ENCODE measurements around the gene MYO1B. TPM values are rescaled to one million over a fixed set of nuclear protein-coding genes. Genes with fewer than 3 reads are reported as not detected.

MYO1B gene
- total and polyA plus RNA-seq, 5 experiments from 2014 or later: 0.20 to 0.96 (median 0.44) TPM

GRCh38 chr2:191322828-191323506 lies 77.8 kb downstream of the MYO1B start:
- peaks cover 0 to 6% (median 4%) of the 10 kb centered on the region in 9 donors for H3K9me3 Mint-ChIP-seq
- H3K36me3 Mint-ChIP-seq: peaks cover 0 to 6% (median 6%) of the 10 kb centered on the region in 3 donors
- H3K4me1 Mint-ChIP-seq: peaks cover 11 to 37% (median 23%) of the 10 kb centered on the region in 4 donors
- no peak for DNase-seq
- POLR2A ChIA-PET: no interaction called here
- H3K4me3 Mint-ChIP-seq: no peak overlapping the region
- H3K27ac Mint-ChIP-seq: no peak overlapping the region
- peaks cover 0 to 12% (median 2%) of the 10 kb centered on the region in 5 donors for H3K27me3 Mint-ChIP-seq
- no peak for ATAC-seq

- POLR2A ChIA-PET: no interaction called here
- Mint-ChIP-seq H3K27ac (no peak overlapping the region), H3K9me3 (peaks cover 0 to 6% (median 4%) of the 10 kb centered on the region in 9 donors), H3K4me1 (peaks cover 11 to 24% (median 20%) of the 10 kb centered on the region in 4 donors), H3K4me3 (no peak overlapping the region), H3K36me3 (peaks cover 0 to 6% (median 6%) of the 10 kb centered on the region in 3 donors), H3K27me3 (peaks cover 0 to 4% (median under 1%) of the 10 kb centered on the region in 5 donors)
- DNase-seq (no peak), ATAC-seq (no peak)
Observed at GRCh38 chr2:191325651-191326365, 80.6 kb downstream of the MYO1B start.

GRCh38 chr2:191327484-191327883 lies 82.3 kb downstream of the MYO1B start:
- Mint-ChIP-seq H3K27ac (no peak overlapping the region), H3K36me3 (peaks cover 0 to 6% (median 6%) of the 10 kb centered on the region in 3 donors), H3K9me3 (peaks cover 0 to 6% (median 4%) of the 10 kb centered on the region in 9 donors), H3K4me3 (no peak overlapping the region), H3K27me3 (peaks cover 0 to 4% (median 0%) of the 10 kb centered on the region in 5 donors), H3K4me1 (peaks cover 2 to 8% (median 6%) of the 10 kb centered on the region in 4 donors)
- POLR2A ChIA-PET: no interaction called here
- ATAC-seq: no peak
- no peak for DNase-seq

DNA sequence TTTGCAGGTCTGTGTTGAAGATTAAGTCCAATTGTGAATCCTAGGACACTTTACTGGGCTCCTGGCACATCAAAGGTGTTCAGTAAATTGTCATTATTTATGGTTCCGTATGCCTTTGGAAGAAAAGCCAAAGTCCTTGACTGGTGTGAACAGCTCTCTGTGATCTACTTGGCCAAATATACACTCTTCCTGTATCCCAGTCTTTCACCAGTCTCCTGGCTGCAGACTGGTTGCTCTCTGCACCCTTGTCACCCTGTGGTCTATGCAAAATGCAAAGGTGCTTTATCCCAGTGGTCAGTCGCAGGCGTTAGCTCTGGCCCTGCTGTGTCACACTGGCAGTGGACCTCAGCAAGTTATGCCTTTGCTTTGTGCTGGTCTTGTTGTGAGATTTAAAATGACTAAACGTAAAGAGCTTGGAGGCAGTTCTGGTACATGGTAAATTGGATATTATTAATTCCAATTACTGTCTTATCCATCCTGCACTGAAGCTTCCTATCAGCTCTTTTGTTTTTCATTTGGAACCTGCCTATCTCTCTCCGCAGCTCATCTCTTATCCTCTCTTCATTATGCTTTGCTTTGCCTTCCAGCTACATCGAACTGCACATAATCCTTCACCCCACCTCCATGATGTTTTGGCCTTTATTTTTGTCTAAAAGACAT lies 83.1 kb downstream of the MYO1B start:
- Mint-ChIP-seq H3K36me3 (peaks cover 0 to 6% (median 6%) of the 10 kb centered on the region in 3 donors), H3K4me1 (no peaks in the 10 kb centered on the region), H3K9me3 (peaks cover 0 to 6% (median 4%) of the 10 kb centered on the region in 9 donors), H3K4me3 (no peak overlapping the region), H3K27me3 (peaks cover 0 to 4% (median 0%) of the 10 kb centered on the region in 5 donors), H3K27ac (no peak overlapping the region)
- POLR2A ChIA-PET: no interaction called here
- no peak for ATAC-seq
- DNase-seq: no peak

- no peak overlapping the region for H3K4me3 Mint-ChIP-seq
- no peaks in the 10 kb centered on the region for H3K9me3 Mint-ChIP-seq
- ATAC-seq (no peak), DNase-seq (peak in 1 of 10 donors; percentile 57)
- POLR2A ChIA-PET: no interaction called here
- no peak overlapping the region for H3K27ac Mint-ChIP-seq
- peaks cover 0 to 4% (median 0%) of the 10 kb centered on the region in 5 donors for H3K27me3 Mint-ChIP-seq
- H3K4me1 Mint-ChIP-seq: no peaks in the 10 kb centered on the region
- H3K36me3 Mint-ChIP-seq: no peaks in the 10 kb centered on the region
Observed at GRCh38 chr2:191329841-191330240, 84.6 kb downstream of the MYO1B start.

DNA sequence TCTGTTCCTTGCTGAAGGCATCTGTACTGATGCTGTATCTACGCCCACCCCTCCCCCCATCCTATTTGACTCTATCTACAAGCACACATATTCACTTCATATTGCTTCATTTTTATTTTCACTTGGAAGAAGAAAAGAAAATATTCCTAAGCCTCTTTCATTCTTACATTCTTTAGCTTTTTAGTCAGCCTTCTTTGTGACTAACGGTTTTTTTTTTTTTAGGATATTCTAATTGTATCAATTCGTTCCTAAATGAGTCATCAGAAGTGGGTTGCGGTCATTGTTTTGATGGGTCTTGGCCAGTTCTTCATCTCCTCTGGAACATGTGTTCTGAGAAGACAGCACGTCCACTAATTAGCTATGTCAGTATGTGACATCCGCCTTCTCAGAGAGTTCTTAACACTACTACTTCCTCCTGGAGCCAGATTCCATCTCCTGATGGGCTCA lies 88.7 kb downstream of the MYO1B start:
- Mint-ChIP-seq H3K27me3 (peaks cover 0 to 1% (median 0%) of the 10 kb centered on the region in 5 donors), H3K27ac (no peak overlapping the region), H3K9me3 (no peaks in the 10 kb centered on the region), H3K4me1 (no peaks in the 10 kb centered on the region), H3K36me3 (no peaks in the 10 kb centered on the region), H3K4me3 (no peak overlapping the region)
- ATAC-seq (no peak), DNase-seq (no peak)
- POLR2A ChIA-PET: no interaction called here

DNA sequence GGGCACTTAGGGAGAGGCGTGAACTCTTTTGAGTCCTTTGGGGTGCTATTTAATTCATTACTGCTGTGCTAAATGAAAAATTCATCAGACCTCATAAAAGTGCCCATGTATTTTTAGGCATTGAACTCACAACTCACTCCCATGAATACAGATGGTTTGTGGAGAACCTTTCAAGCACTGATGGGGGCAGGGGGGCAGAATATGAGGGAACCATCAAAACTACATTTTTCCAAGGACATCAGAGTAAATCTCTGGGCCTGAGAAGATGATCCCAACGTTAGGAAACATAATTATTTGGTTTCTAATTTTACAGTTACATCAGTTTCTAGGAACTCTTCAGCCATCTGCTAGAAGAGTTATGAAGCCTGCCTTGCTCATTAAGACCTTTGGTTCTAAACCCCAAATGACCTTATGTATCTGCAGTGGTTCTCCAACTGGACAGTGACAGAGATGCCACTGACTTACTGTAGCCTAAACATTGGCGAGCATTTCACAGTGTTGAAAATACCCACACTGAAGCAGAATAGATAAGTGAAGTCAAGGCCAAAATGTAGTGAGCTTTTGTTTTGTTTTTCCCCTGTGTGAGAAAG lies 90.8 kb downstream of the MYO1B start:
- ATAC-seq (no peak), DNase-seq (no peak)
- Mint-ChIP-seq H3K4me3 (no peak overlapping the region), H3K4me1 (no peaks in the 10 kb centered on the region), H3K27me3 (peaks cover 0 to 1% (median 0%) of the 10 kb centered on the region in 5 donors), H3K9me3 (no peaks in the 10 kb centered on the region), H3K36me3 (no peaks in the 10 kb centered on the region), H3K27ac (no peak overlapping the region)
- POLR2A ChIA-PET: no interaction called here

DNA sequence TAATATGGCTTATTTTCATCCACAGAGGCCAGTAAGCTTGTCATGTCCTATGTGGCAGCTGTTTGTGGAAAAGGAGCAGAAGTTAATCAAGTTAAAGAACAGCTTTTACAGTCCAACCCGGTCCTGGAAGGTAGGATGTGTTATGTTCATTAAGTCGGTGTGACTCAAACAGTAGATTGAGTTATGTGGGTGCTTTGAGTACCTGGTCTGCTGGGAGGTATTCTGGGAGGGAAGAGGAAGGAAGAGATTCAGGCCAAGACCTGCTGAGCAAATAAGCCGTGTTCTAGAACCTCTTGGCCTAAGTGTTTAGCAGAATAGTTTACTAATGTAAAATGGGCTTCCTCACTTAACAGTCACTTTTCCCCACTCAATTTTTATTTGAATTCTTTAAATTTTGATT lies 96.2 kb downstream of the MYO1B start:
- ATAC-seq: no peak
- H3K36me3 Mint-ChIP-seq: no peaks in the 10 kb centered on the region
- POLR2A ChIA-PET: no interaction called here
- no peaks in the 10 kb centered on the region for H3K4me1 Mint-ChIP-seq
- H3K4me3 Mint-ChIP-seq: no peak overlapping the region
- DNase-seq: no peak
- no peak overlapping the region for H3K27ac Mint-ChIP-seq
- H3K27me3 Mint-ChIP-seq: peaks cover 0 to 1% (median 0%) of the 10 kb centered on the region in 5 donors
- no peaks in the 10 kb centered on the region for H3K9me3 Mint-ChIP-seq

DNA sequence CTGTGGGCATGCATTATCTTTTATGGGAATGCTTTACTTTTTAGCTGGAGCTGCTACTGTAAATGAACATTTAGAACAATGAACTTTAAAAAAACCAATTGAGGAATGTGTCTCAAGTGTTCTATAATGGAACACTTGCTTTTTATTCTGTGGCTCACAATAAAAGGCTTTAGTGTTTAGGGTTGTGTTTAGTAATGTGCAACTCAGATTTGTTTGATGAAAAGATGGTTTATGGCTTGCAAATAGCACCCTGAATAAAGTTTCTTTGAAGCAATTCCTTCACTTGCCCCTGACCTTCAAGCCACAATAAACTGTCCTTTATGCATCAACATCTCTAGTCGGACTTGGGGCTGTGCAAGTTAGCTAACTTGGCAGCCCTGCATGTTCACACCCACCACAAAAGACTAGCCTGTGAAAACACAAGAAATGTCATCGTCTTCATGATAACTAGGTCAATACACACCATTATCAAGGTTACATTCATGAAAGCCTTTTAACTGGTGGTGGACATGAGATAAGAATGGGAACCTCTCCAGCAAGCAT lies 98.7 kb downstream of the MYO1B start:
- POLR2A ChIA-PET: no interaction called here
- no peak for DNase-seq
- H3K4me3 Mint-ChIP-seq: no peak overlapping the region
- peaks cover 0 to 9% (median 0%) of the 10 kb centered on the region in 5 donors for H3K27me3 Mint-ChIP-seq
- no peaks in the 10 kb centered on the region for H3K4me1 Mint-ChIP-seq
- H3K36me3 Mint-ChIP-seq: no peaks in the 10 kb centered on the region
- no peaks in the 10 kb centered on the region for H3K9me3 Mint-ChIP-seq
- H3K27ac Mint-ChIP-seq: no peak overlapping the region
- ATAC-seq: no peak

DNA sequence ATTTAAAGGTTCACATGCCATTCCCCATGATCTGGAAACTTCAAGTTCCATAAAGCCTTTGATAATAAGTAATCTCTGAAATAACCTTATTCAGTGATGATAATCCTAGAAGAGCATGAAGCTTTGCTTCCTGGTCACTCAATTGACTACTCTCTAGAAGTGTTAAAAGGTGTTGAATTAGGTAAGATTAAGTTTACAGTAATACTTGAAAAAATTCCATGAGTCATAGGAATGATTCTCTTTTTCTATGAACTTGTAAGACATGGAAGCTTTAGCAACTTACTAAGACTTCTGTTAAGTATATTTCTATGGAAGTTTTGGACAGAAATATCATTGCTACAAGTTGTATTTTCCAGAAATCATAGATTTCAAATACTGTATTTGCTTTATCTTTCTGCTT lies 100.6 kb downstream of the MYO1B start:
- no peaks in the 10 kb centered on the region for H3K9me3 Mint-ChIP-seq
- no peak overlapping the region for H3K27ac Mint-ChIP-seq
- ATAC-seq (no peak), DNase-seq (no peak)
- no peak overlapping the region for H3K4me3 Mint-ChIP-seq
- POLR2A ChIA-PET: no interaction called here
- peaks cover 0 to 11% (median 0%) of the 10 kb centered on the region in 5 donors for H3K27me3 Mint-ChIP-seq
- no peaks in the 10 kb centered on the region for H3K36me3 Mint-ChIP-seq
- H3K4me1 Mint-ChIP-seq: no peaks in the 10 kb centered on the region

- Mint-ChIP-seq H3K4me3 (no peak overlapping the region), H3K27ac (no peak overlapping the region), H3K9me3 (no peaks in the 10 kb centered on the region)
Observed at GRCh38 chr2:191347154-191347553, 102.0 kb downstream of the MYO1B start.

GRCh38 chr2:191347881-191348280 lies 102.7 kb downstream of the MYO1B start:
- Mint-ChIP-seq H3K27ac (no peak overlapping the region), H3K9me3 (no peaks in the 10 kb centered on the region), H3K4me1 (no peaks in the 10 kb centered on the region), H3K27me3 (peaks cover 0 to 11% (median 2%) of the 10 kb centered on the region in 5 donors), H3K36me3 (no peaks in the 10 kb centered on the region), H3K4me3 (no peak overlapping the region)
- POLR2A ChIA-PET: no interaction called here
- ATAC-seq: no peak
- DNase-seq: no peak

More at GRCh38 chr2:191347154-191347553, 102.0 kb downstream of the MYO1B start:
- Mint-ChIP-seq H3K4me1 (no peaks in the 10 kb centered on the region), H3K36me3 (no peaks in the 10 kb centered on the region), H3K27me3 (peaks cover 0 to 11% (median 0%) of the 10 kb centered on the region in 5 donors)
- ATAC-seq: no peak
- POLR2A ChIA-PET: no interaction called here
- no peak for DNase-seq

Data from naive thymus-derived CD8-positive, alpha-beta T cell (primary cell).